Endothelial cell of umbilical vein (primary cell): ENCODE data around the gene TSKU. TPM values are rescaled to one million over a fixed set of nuclear protein-coding genes. Genes with fewer than 3 reads are reported as not detected.

ENCODE experiments used
- BruUV-seq: library from RNA; stranded (reverse); fragments of 400-500 nt; replicated peaks from 2 replicates; lab custom pipeline; 2021; lab: Mats Ljungman, UMichigan
- CTCF ChIA-PET: fragments of 300-600, 350-600 bp; sonication (Branson Sonifier 250); formaldehyde crosslinking; loops from one replicate; lab custom pipeline; 2021; ENCODE audit warnings: antibody characterized with exemption, inconsistent platforms; lab: Charles Lee
- POLR2A ChIA-PET: fragments of 300-600, 350-600 bp; sonication (Branson Sonifier 250); formaldehyde crosslinking; loops from one replicate; lab custom pipeline; 2021; ENCODE audit warnings: antibody characterized with exemption, inconsistent platforms; lab: Charles Lee
- DNase-seq: peaks from one replicate; pipeline ENCODE4 v3.0.0-alpha.2; 2011; ENCODE audit warnings: low read depth, low spot score
- FAIRE-seq: peaks from 2 replicates; lab custom pipeline; 2011; peaks lifted over from hg19 to GRCh38; lab: Jason Lieb, UNC
- H2AFZ ChIP-seq: 2 replicates; pipeline ENCODE4 v1.6.0; 2012; ENCODE audit warnings: low read depth, low read length, control low read depth, inconsistent platforms
- H3K27ac ChIP-seq: 2 replicates; pipeline ENCODE4 v1.5.1; 2011; ENCODE audit warnings: low read depth, mild to moderate bottlenecking, control low read depth, low read length, moderate library complexity; ENCODE audit not compliant: insufficient read depth
- H3K27me3 ChIP-seq, 2 experiments: 2 replicates each; pipeline versions ENCODE4 v1.6.0 to v1.6.1; 2011; ENCODE audit warnings: low read length in 2 of 2, mixed read lengths in 1 of 2; ENCODE audit not compliant: control insufficient read depth in 2 of 2, insufficient read depth in 2 of 2
- H3K36me3 ChIP-seq, 2 experiments: 2 replicates in 1 of 2; 3 replicates in 1 of 2; pipeline ENCODE4 v1.5.1; 2011; ENCODE audit warnings: low read length in 2 of 2, mild to moderate bottlenecking in 1 of 2, moderate library complexity in 1 of 2; ENCODE audit not compliant: control insufficient read depth in 2 of 2, insufficient read depth in 2 of 2; ENCODE audit errors: extremely low read depth in 1 of 2
- H3K4me1 ChIP-seq: 3 replicates; pipeline ENCODE4 v1.5.1; 2011; ENCODE audit warnings: mild to moderate bottlenecking, low read length; ENCODE audit not compliant: control insufficient read depth, insufficient read depth; ENCODE audit errors: extremely low read depth
- H3K4me2 ChIP-seq: 2 replicates; pipeline ENCODE4 v1.6.1; 2011; ENCODE audit warnings: low read length, control low read depth, mixed read lengths; ENCODE audit not compliant: insufficient read depth
- H3K4me3 ChIP-seq, 3 experiments: fragments of 200-600 bp in 1 of 3; sonication (generic), shearing (Covaris generic) in 1 of 3; replicated peaks in 1 of 3; 2 replicates each; pipeline ENCODE4 v1.5.1; 2011 to 2016; ENCODE audit warnings: control low read depth in 3 of 3, low read length in 3 of 3, mild to moderate bottlenecking in 2 of 3, inconsistent platforms in 1 of 3, low read depth in 1 of 3, moderate library complexity in 1 of 3; ENCODE audit not compliant: insufficient read depth in 1 of 3
- H3K79me2 ChIP-seq: 2 replicates; pipeline ENCODE4 v1.6.0; 2012; ENCODE audit warnings: low read length, inconsistent platforms; ENCODE audit not compliant: control insufficient read depth, insufficient read depth
- H3K9ac ChIP-seq: replicated peaks from 2 replicates; pipeline ENCODE3; 2011; ENCODE audit warnings: low read length, control low read depth; ENCODE audit not compliant: insufficient read depth; ENCODE audit errors: extremely low read depth
- H3K9me1 ChIP-seq: replicated peaks from 3 replicates; pipeline ENCODE4 v1.6.0; 2011; ENCODE audit warnings: mild to moderate bottlenecking, low read length; ENCODE audit not compliant: control insufficient read depth, insufficient read depth; ENCODE audit errors: extremely low read depth
- H3K9me3 ChIP-seq: replicated peaks from 2 replicates; pipeline ENCODE4 v1.5.1; 2012; ENCODE audit warnings: low read length, inconsistent platforms; ENCODE audit not compliant: control insufficient read depth, insufficient read depth
- H4K20me1 ChIP-seq: replicated peaks from 2 replicates; pipeline ENCODE3; 2011; ENCODE audit warnings: mild to moderate bottlenecking, low read length; ENCODE audit not compliant: control insufficient read depth, insufficient read depth; ENCODE audit errors: extremely low read depth
- EZH2 ChIP-seq: IDR thresholded peaks from 2 replicates; pipeline ENCODE4 v1.6.1; 2012; ENCODE audit warnings: borderline replicate concordance, low read depth, mild to moderate bottlenecking, moderate library complexity, low read length, inconsistent platforms; ENCODE audit not compliant: severe bottlenecking
- FOS ChIP-seq: IDR thresholded peaks from 2 replicates; pipeline ENCODE4 v1.6.1; 2011; ENCODE audit warnings: mild to moderate bottlenecking, low read length, moderate library complexity, borderline replicate concordance; ENCODE audit not compliant: insufficient read depth
- GATA2 ChIP-seq: IDR thresholded peaks from 2 replicates; pipeline ENCODE4 v1.7.0; 2011; ENCODE audit warnings: low read depth, mild to moderate bottlenecking, moderate library complexity, mixed read lengths, low read length; ENCODE audit not compliant: insufficient read length, insufficient read depth
- JUN ChIP-seq: IDR thresholded peaks from 2 replicates; pipeline ENCODE4 v1.6.1; 2011; ENCODE audit warnings: borderline replicate concordance, low read depth; ENCODE audit not compliant: insufficient read length, insufficient read depth
- MYC ChIP-seq: IDR thresholded peaks from one replicate; pipeline ENCODE4 v1.6.1; 2011; ENCODE audit warnings: mild to moderate bottlenecking, low read depth, low read length
- POLR2A ChIP-seq: IDR thresholded peaks from 2 replicates; pipeline ENCODE4 v1.6.1; 2012; ENCODE audit warnings: low read depth, mild to moderate bottlenecking, control low read depth, low read length
- POLR2AphosphoS5 ChIP-seq: IDR thresholded peaks from 2 replicates; pipeline ENCODE4 v1.6.1; 2012; ENCODE audit warnings: low read depth, mild to moderate bottlenecking, control low read depth, low read length, moderate library complexity; ENCODE audit not compliant: insufficient read depth
- dilution Hi-C: fragments of 300-500 bp; cut with MboI; formaldehyde crosslinking; loops from one replicate; pipeline ENCODE4 v1.15.0; 2019; ENCODE audit warnings: low sequenced_read_pairs; ENCODE audit not compliant: extremely low pct_ligation_motif_present
- intact Hi-C: fragments of 100-400 bp; cut with micrococcal nuclease; formaldehyde crosslinking; loops from one replicate; pipeline ENCODE4 v1.10.0; 2022
- polyA plus RNA-seq, 4 experiments: library from polyadenylated mRNA; depleted of rRNA in 3 of 4; stranded (reverse) in 3 of 4; unstranded in 1 of 4; fragments of >200 nt; gene quantifications; 2 replicates each; pipeline versions ENCODE4 v1.2.1 to v1.2.3, GENCODE V29; 2011 to 2012; ENCODE audit warnings: missing spikeins in 1 of 4
- total RNA-seq: library from RNA; stranded (reverse); gene quantifications from 2 replicates; pipeline ENCODE4 v1.2.3, GENCODE V29; 2021
- TF ChIP-seq, protein P1 (sequence below): IDR thresholded peaks from 2 replicates; pipeline ENCODE4 v1.6.1; 2011; ENCODE audit not compliant: insufficient read depth, insufficient read length
- TF ChIP-seq, protein P2 (sequence below), 2 donors: IDR thresholded peaks; 1 replicate in 1 of 2; 2 replicates in 1 of 2; pipeline ENCODE4 v1.5.1; 2011; ENCODE audit warnings: low read length in 2 of 2, mild to moderate bottlenecking in 2 of 2, moderate library complexity in 2 of 2, control low read depth in 1 of 2, inconsistent platforms in 1 of 2, low read depth in 1 of 2; ENCODE audit not compliant: insufficient read depth in 1 of 2; ENCODE audit errors: extremely low read depth in 1 of 2

TSKU gene
- total and polyA plus RNA-seq, 2 donors (not counting 3 experiments of a cell fraction or from before 2014, with no cell fraction given): 16.2 to 21.2 TPM

DNA sequence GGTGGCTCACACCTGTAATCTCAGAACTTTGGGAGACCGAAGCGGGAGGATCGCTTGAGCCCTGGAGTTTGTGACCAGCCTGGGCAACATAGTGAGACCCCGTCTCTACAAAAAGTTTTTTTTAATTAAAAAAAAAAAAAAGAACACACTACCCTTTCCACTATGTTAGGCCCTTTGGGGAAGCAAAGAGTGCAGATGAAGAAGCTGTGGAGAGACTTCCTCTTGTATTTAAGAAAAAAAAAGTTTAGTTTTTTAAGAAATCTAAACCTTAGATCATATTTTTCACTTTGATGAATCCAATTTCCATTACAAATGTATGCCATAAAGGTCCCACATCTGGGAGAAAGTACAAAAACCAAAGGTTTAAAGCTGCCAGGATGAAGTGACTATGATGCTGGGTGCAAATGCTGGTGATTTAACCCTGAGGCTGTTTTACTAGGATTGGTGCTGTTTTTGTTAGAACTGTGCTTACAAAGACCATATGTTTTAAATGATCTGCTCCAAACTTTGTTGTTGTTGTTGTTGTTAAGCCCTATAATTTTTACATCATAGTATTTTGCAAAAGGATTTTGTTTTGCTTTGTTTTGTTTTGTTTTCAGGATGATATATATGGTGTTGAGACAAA, 48.6 kb downstream of the TSKU start:
- Histone ChIP-seq H3K4me1 (peaks cover 6% of the 10 kb centered on the region), H4K20me1 (no peaks in the 10 kb centered on the region), H3K79me2 (no peaks in the 10 kb centered on the region), H2AFZ (no peak overlapping the region), H3K27ac (no peak overlapping the region), H3K9me3 (no peaks in the 10 kb centered on the region), H3K27me3 (no peaks in the 10 kb centered on the region), H3K4me2 (no peak overlapping the region), H3K4me3 (no peak overlapping the region), H3K9me1 (no peaks in the 10 kb centered on the region), H3K36me3 (no peaks in the 10 kb centered on the region), H3K9ac (no peak overlapping the region)
- intact Hi-C loops: no loop called here
- TF ChIP-seq POLR2AphosphoS5 (no peak), JUN (no peak), FOS (no peak), EZH2 (no peak), GATA2 (no peak), POLR2A (no peak), MYC (no peak)
- TF ChIP-seq, protein P1, sequence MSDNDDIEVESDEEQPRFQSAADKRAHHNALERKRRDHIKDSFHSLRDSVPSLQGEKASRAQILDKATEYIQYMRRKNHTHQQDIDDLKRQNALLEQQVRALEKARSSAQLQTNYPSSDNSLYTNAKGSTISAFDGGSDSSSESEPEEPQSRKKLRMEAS: no peak
- TF ChIP-seq, protein P2, sequence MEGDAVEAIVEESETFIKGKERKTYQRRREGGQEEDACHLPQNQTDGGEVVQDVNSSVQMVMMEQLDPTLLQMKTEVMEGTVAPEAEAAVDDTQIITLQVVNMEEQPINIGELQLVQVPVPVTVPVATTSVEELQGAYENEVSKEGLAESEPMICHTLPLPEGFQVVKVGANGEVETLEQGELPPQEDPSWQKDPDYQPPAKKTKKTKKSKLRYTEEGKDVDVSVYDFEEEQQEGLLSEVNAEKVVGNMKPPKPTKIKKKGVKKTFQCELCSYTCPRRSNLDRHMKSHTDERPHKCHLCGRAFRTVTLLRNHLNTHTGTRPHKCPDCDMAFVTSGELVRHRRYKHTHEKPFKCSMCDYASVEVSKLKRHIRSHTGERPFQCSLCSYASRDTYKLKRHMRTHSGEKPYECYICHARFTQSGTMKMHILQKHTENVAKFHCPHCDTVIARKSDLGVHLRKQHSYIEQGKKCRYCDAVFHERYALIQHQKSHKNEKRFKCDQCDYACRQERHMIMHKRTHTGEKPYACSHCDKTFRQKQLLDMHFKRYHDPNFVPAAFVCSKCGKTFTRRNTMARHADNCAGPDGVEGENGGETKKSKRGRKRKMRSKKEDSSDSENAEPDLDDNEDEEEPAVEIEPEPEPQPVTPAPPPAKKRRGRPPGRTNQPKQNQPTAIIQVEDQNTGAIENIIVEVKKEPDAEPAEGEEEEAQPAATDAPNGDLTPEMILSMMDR (IDR thresholded peaks at IDR 0.05; ENCODE audit: extremely low read depth in 1 of 2, insufficient read depth in 1 of 2, low read depth in 1 of 2, low read length in 2 of 2): no peak
- DNase-seq (no peak), FAIRE-seq (no peak)
- BruUV-seq: no TSS peak
- dilution Hi-C loops: no loop called here
- CTCF ChIA-PET: no interaction called here
- POLR2A ChIA-PET: no interaction called here
